SK-N-SH treated with all-trans-retinoic acid at 6 μM for 48 hours (cell line): Measurements from ENCODE around the gene OR1J1.

Source experiments
- CSDC2 ChIP-seq: fragments of 250-450 bp; sonication (Bioruptor Pico); IDR thresholded peaks from 2 replicates; pipeline ENCODE4 v1.5.0; 2020; ENCODE audit warnings: mild to moderate bottlenecking, moderate library complexity
- ESRRG ChIP-seq: fragments of 250-450 bp; sonication (Bioruptor Pico); IDR thresholded peaks from 2 replicates; pipeline ENCODE4 v1.6.1; 2021; ENCODE audit warnings: mild to moderate bottlenecking
- GLIS3 ChIP-seq: fragments of 250-450 bp; sonication (Bioruptor Pico); IDR thresholded peaks from 2 replicates; pipeline ENCODE4 v1.5.0; 2020; ENCODE audit warnings: mild to moderate bottlenecking, moderate library complexity
- PATZ1 ChIP-seq: fragments of 250-450 bp; sonication (Bioruptor Pico); IDR thresholded peaks from 2 replicates; pipeline ENCODE4 v1.8.0; 2020; ENCODE audit warnings: mild to moderate bottlenecking, moderate library complexity, borderline replicate concordance
- PPARA ChIP-seq: fragments of 250-450 bp; sonication (Bioruptor Pico); IDR thresholded peaks from 2 replicates; pipeline ENCODE4 v1.5.0; 2020; ENCODE audit warnings: mild to moderate bottlenecking, borderline replicate concordance
- RARB ChIP-seq: fragments of 250-450 bp; sonication (Bioruptor Pico); IDR thresholded peaks from 2 replicates; pipeline ENCODE4 v1.8.0; 2021; ENCODE audit warnings: mild to moderate bottlenecking, moderate library complexity
- TCF4 ChIP-seq: fragments of 250-450 bp; sonication (Bioruptor Pico); IDR thresholded peaks from 2 replicates; pipeline ENCODE4 v1.8.0; 2021; ENCODE audit warnings: mild to moderate bottlenecking, moderate library complexity, borderline replicate concordance
- TOX ChIP-seq: fragments of 250-450 bp; sonication (Bioruptor Pico); IDR thresholded peaks from 2 replicates; pipeline ENCODE4 v1.8.0; 2021; ENCODE audit warnings: mild to moderate bottlenecking, moderate library complexity, borderline replicate concordance
- ZC3H10 ChIP-seq: fragments of 250-450 bp; sonication (Bioruptor Pico); IDR thresholded peaks from 2 replicates; pipeline ENCODE4 v1.5.1; 2021; ENCODE audit warnings: mild to moderate bottlenecking, moderate library complexity
- ZFP3 ChIP-seq: fragments of 250-450 bp; sonication (Bioruptor Pico); IDR thresholded peaks from 2 replicates; pipeline ENCODE4 v1.5.0; 2020; ENCODE audit warnings: mild to moderate bottlenecking, moderate library complexity
- ZFP30 ChIP-seq: fragments of 450-650 bp; formaldehyde crosslinking; IDR thresholded peaks from 2 replicates; pipeline ENCODE4 v1.5.0; 2022; ENCODE audit warnings: mild to moderate bottlenecking, moderate library complexity
- ZNF565 ChIP-seq: fragments of 450-650 bp; formaldehyde crosslinking; conservative IDR thresholded peaks from 2 replicates; pipeline ENCODE4 v1.5.0; 2020; ENCODE audit warnings: low read depth, mild to moderate bottlenecking, moderate library complexity
- ZNF8 ChIP-seq: fragments of 450-650 bp; formaldehyde crosslinking; IDR thresholded peaks from 2 replicates; pipeline ENCODE4 v1.5.0; 2020; ENCODE audit warnings: mild to moderate bottlenecking, moderate library complexity
- TF ChIP-seq, protein P1 (sequence below): fragments of 250-450 bp; sonication (Bioruptor Pico); IDR thresholded peaks from 2 replicates; pipeline ENCODE4 v1.5.1; 2020; ENCODE audit warnings: low read depth, mild to moderate bottlenecking, moderate library complexity

- no peak for TF ChIP-seq ESRRG (CRISPR knock-in tag)
- TF ChIP-seq PATZ1 (CRISPR knock-in tag), result no peak
- TF ChIP-seq ZFP30 (CRISPR knock-in tag), result no peak
- TF ChIP-seq, protein P1, sequence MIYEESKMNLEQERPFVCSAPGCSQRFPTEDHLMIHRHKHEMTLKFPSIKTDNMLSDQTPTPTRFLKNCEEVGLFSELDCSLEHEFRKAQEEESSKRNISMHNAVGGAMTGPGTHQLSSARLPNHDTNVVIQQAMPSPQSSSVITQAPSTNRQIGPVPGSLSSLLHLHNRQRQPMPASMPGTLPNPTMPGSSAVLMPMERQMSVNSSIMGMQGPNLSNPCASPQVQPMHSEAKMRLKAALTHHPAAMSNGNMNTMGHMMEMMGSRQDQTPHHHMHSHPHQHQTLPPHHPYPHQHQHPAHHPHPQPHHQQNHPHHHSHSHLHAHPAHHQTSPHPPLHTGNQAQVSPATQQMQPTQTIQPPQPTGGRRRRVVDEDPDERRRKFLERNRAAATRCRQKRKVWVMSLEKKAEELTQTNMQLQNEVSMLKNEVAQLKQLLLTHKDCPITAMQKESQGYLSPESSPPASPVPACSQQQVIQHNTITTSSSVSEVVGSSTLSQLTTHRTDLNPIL (CRISPR knock-in tag), result no peak
- TF ChIP-seq GLIS3 (CRISPR knock-in tag), result no peak
- no peak for TF ChIP-seq ZFP3 (CRISPR knock-in tag)
- no peak for TF ChIP-seq TCF4
- TF ChIP-seq RARB (CRISPR knock-in tag), result no peak
- no peak for TF ChIP-seq ZC3H10 (CRISPR knock-in tag)
- no peak for TF ChIP-seq PPARA (CRISPR knock-in tag)
- TF ChIP-seq CSDC2 (CRISPR knock-in tag), result no peak
- no peak for TF ChIP-seq ZNF565 (CRISPR knock-in tag)
- TF ChIP-seq ZNF8 (CRISPR knock-in tag), result no peak
- no peak for TF ChIP-seq TOX (CRISPR knock-in tag)
Measured at GRCh38 chr9:122445155-122445749, 32.5 kb downstream of the OR1J1 start.
